T follicular helper cell (primary cell): Measurements from ENCODE around the gene MLXIP.
"Not testable (repeated sequence)": the region's sequence is repeated elsewhere in the genome, so short reads cannot be mapped to it uniquely, and the experiment has no call there.

Experiments used
- DNase-seq: peaks from one replicate; pipeline ENCODE4 v3.0.0-alpha.2; 2020; ENCODE audit warnings: low read depth

Gene MLXIP

DNA sequence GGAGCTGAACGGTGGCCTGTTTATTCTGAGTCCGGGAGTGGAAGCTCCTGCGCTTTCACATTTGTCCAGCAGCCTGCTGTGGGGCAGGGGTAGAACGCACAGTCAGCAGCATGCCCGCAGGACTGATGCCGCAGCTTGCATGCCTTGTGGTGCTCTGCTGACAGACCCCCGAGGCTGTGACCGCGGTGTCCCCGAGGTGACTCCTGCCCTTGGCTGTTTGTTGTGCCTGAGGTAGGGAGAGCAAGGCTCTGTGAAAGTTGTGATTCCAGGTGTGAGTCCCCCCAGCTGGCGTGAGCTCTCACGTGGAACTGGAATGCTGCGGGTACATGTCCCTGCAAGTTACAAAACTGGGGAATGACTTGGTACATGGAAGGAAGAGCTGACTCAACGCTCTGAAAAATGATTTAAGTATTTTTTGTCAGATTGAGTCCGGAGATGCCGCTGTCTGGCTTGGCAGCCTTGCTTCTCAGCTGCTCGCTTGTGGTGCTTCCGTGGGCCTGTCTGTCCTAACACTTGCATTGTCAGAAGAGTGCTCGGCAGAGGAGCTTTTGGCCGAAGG, 18.1 kb downstream of the MLXIP start:
- no peak for DNase-seq

DNA sequence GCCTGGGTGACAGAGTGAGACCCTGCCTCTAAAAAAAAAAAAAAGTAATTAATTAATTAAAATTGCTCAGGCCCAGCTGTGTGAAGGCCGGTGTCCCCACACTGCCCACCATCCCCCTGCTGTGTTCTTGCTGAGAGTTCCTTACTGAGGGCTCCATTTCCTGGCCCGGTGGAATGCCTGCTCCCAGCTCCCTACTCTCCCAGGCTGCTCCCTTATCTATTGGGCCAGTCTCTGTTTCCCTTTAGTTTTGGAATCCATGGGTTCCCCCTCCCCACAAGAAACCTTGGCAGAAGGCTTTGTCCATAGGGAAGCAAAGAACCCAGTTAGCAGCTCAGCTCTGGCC, 19.0 kb downstream of the MLXIP start:
- DNase-seq = no peak

DNA sequence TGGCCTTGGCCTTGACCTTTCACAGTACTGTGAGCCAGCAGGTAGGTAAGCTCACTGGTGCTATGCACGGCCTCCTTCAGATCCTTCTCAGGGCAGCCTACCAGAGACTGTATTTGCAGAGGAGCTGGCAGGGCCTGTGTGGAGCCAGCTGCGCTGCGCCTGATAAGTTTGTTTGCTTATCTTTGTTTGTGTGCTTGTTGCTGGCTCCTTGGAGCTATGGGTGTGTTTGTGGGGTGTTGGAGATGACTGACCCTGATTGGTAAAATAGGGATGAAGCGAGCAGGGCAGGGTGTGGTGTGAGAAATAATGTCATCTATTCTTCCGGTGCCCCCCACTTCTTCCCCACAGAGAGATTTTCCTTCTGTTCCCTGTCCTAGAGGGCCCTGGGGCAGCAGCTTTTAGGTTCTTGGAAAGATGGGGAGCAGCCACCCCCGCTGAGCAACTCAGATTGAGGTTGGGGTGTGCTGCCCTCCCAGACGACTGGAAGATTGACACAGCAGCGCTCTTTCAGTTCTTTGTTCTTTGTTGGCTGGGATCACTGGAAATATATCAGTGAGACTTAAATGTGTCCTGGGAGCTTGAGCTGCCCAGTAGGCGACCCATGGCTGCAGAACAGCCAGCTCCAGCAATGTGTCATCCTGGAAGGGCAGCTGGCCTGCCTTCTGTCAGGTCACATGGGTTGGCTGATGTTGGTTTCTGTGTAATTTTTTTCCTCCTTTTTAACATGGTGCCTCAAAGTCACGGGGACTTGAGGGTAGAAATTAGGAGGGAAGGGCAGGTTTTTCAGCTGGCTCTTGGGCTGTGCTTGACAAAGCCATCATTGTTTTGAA, 19.6 kb downstream of the MLXIP start:
- DNase-seq = no peak

DNA sequence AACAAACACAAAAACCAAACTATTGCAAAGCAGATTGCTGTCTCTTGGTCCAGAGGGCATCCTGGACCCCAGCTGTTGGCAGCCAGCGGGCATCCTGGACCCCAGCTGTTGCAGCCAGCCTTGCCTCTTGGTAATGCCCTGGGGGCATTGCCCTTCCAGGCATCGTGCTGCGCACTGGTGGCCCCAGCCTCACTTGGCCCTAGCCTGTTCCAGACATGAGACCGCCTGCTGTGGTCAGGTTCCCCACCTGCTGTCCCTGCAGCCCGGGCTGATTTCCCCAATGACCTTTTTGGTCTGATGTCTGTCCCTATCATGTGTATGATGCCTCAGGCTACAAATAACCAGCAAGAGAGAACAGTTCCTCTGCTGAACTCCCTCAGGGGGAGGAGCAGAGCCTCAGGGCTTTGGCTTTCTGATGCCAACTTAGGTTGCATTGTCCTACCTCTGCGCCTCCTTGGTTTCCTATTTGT, 20.8 kb downstream of the MLXIP start:
- DNase-seq = no peak

DNA sequence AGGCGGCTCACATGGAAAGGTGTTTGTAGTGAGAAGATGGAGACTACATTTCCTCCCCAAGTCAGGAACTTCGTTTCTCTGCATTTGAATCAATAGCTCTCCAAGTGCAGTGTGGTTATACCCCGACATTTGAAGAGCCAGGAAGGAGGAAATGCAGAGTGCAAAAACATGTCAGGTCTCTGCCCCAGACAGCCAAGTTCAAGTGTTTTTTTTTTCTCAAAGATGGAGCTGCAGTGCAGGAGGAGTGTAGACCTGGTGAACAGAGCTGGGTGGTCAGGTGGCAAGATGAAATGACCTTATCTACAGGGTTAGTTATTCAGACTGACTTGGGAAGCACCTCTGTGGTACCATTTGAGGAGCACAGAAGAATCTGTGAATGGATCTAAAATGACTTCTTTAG, 21.3 kb downstream of the MLXIP start:
- DNase-seq = no peak

DNA sequence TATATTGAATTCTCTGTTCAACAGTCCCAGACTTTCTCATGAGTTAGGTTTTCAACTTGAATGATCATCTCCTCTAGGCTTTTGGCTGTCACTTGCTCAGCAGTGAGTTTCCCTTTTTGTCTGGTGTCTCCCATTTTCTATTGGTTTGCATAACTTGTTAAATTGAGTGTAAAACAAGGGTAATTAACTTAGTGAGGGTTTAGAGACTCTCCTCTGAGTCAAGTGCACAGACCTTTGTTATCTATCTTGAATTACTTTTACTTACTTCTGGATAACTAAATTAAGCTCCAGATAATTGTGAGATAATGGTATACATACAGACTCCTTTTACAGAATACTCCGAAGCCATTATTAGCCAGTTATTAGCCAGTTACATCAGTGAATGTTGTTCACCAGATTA, 22.0 kb downstream of the MLXIP start:
- DNase-seq = no peak

DNA sequence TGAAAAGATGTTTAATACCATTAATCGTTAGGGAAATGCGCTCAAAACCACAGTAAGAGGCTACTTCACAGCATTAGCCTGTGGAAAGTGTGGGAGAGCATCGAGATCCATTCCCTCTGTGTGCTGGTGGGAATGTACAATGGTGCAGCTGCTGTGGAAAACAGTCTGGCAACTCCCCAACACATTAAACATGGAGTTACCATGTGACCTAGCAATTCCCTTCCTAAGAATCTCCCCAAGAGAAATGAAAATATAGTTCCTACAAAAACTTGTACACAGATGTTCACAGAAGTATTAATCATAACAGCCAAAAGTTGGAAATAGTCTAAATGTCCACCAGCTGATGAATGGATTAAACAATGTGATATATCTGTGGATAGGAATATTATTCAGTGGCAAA, 23.8 kb downstream of the MLXIP start:
- DNase-seq = no peak

DNA sequence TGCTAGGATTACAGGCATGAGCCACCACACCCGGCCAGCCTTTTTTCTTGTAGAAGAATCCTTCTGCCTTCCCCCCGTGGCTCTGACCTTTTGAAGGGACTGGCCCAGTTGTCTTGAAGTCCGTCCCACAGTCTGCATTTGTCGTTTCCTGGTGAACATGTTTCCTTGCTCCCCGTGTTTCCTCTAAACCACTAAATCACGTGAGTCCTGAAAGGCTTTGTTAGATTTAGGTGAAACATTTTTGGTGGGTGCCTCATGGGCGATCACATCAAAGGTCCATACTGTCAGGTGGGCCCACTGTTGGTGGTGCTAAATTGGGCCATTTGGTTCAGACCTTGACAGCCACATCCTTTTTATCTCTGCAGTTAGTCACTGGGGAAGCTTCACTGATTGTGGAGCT, 26.3 kb downstream of the MLXIP start:
- DNase-seq = no peak

DNA sequence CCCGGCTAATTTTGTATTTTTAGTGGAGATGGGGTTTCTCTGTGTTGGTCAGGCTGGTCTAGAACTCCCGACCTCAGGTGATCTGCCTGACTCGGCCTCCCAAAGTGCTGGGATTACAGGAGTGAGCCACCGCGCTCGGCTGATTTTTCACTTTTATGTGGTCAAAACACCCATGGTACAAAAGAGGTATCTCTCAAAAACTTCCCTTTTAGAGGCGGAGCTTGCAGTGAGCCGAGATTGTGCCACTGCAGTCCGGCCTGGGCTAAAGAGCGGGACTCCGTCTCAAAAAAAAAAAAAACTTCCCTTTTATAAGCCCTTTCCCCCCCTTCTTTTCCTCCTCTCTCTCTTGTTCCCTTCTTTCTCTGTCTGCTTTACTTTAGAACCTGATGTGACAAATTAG, 26.9 kb downstream of the MLXIP start:
- DNase-seq = not testable (repeated sequence)

DNA sequence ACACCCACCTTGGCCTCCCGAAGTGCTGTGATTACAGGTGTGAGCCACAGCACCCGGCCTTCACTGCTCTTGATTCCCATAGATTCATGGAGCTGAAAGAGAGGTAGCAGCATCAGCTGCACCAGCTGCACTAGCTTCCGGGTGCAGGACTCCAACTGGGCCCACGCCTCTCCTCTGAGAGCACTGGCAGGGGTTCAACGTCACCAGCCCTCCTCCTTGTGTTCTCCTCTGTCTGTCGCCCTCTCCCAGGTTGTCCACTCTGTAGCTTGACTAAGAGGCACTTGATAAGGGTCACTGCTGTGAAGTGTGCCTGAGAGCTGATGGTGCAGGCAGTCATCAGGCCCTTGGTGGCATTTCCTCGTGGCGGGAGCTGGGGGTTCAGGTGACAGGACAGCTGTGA, 28.3 kb downstream of the MLXIP start:
- DNase-seq = no peak

DNA sequence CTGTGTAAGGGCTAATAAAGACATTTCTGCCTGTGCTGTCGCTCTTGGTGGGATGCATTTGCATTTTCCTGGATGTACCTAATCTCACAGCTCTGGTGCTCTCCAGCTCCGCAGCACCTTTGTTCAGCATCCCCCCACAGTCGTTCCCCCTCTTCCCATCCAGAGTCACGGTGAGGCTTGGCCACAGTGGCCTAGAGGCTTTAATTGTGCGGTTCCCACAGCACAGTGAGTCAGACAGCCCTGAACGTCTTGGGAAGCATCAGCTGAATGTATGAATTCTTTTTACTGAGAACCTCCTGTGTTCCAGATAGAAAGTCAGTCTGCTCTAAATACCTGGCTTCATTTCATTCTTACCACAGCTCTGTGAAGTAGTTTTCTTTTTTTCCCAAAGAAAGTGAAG, 28.7 kb downstream of the MLXIP start:
- DNase-seq = no peak

DNA sequence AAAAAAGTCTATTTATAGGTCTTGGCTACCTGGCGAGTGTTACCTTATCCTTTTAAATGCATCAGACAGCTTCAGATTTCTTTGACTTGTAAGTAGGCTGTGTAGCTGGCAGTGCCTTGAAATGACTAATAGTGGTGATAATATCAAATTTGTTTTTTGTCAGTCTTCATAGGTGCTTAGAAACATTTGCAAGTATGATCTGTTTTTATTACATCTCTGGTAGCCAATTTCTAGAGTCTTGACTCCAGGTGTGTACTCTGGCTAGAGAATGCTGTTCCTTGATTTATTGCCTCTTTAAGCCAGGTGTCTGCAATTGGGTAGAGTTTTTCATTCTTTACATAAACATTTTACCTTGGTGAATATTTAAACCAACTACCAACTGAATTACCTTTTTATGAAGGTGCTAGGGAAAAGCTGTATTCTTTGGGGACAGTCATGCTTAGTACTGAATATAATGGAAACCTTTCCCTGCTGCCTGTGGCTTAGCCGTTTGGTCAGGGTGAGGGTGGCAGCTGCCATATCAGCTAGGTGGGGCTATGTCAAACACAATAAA, 32.6 kb downstream of the MLXIP start:
- no peak for DNase-seq

DNA sequence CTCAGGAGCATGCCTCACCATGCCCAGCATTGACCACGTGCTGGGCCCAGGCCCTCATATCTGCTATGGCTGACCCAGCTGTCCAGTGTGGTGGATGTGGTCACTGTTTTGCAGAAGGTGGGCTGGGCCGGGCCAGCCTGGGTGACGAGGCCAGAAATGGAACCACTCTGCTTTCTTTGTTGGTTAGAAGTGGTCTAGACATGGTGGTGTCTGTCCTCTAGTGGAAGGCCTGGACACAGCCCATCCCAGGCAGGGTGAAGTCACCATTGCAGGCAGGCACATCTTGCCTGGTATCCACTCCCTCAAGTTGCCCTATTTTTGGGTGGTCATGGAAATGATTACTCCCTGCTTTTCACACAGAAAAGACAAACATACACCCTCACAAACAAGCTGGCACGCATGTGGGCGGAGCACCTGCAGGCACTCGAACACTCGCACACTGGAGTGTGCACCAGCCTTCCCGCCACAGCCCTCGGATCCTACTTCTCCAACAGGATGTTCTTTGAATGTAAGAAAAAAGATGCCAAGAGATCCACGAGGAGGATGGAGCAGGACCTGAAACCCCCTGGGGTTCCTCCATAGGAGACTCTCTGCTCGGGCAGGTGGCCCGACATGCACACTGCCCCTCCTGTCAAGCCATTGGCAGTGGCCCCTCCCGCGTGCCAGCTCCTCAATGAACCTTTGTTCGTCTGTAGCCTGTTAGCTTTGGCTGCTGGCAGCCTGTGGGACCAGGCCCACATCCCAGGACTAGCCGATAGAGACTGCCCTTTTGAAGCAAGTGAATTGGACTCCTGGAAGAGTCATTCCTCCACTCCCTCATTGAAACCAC, 38.4 kb downstream of the MLXIP start:
- DNase-seq = no peak

DNA sequence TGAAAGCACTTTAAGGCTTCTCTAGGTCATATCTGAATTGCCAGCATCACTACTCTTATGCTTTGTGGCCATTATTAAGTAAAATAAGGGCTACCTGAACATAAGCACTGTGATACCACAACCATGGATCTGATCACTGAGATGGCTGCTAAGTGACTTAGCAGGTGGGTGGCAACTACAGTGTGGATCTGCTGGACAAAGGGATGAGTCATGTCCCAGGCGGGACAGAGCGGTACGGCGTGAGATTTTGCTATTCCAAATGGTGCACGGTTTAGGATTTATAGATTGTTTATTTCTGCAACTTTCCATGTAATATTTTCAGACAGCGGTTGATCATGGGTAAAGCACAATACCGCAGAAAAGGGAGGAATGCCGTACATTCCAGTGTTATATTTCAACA, 39.4 kb downstream of the MLXIP start:
- DNase-seq = no peak

DNA sequence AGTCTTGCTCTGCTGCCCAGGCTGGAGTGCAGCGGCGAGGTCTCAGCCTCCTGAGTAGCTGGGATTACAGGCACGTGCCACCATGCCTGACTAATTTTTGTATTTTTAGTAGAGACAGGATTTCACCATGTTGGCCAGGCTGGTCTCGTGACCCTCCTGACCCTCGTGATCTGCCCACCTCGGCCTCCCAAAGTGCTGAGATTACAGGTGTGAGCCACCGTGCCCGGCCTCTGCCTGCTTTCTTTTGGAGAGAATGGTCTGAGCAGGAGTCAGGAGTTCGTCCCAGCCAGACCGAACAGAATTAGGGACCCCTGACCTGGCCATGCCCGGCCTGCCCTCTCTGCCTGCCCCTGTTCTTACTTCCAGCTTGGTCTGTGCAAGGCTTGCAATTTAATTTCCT, 42.8 kb downstream of the MLXIP start:
- not testable (repeated sequence) for DNase-seq

DNA sequence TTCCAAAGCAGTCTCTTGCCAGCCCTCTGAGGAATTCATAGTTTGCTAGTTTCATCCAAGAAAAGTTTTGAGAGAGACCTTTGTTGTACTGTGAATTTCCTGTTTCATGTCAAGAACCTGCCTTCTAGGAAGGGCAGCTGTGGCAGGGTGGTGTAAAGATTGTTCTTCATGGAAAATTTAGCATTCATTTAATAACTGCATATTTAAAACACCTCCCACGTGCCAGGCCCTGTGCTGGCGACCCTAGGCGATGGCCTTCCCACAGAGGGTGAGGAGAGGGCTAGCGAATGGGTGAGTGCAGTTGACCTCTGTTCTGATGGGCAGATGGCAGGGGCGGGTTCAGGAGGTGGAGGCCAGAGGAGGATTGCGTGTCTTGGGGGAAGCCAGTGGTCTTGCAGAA, 43.2 kb downstream of the MLXIP start:
- no peak for DNase-seq

DNA sequence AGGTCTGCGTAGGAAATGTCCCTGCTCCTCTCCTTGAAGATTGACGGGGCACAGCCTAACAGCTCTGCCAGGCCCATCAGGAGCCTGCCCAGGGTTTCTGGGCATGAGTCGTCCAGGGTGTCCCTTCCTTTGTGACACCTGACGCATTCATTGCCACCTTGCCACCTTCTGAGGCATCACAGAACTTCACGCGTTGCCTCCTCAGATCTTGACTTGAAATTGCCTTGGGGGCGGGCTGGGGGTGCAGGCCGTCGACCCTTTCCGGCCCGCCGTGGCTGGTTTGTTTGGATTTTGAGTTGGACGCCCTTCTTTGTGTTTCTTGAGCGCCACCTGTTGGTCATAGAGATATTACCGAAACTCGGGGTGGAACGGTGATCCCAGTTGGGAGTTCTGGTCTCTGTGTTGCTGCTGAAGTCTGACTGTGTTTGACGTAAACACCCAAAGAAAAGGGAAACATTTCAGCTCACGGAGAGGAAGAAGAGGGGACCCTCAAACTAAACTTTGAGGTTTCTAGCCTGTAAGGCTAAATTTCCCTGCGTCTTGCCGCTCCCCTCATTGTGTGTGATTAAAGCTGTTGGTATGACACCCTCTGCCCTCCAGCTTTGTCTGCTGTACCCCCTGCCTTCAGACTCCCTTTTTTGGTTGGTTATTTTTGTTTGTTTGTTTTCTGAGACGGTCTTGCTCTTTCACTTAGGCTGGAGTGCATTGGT, 44.6 kb downstream of the MLXIP start:
- peak; percentile 59 for DNase-seq

DNA sequence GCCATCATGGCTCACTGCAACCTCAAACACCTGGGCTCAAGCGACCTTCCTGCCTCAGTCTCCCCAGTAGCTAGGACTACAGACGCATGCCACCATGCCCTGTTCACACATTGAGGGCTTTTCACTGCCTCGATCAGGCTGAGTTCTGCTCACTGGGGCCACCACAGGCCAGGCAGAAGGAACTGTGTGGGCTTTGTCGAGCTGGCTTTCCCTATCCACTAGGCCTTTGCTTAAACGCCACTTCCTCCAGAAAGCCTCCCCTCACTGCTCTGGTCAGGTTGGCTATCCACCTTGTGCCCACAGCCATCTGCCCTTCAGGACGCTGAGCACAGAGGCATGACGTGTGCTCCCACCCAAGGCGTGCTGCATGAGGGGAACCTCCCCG, 45.2 kb downstream of the MLXIP start:
- DNase-seq = no peak

DNA sequence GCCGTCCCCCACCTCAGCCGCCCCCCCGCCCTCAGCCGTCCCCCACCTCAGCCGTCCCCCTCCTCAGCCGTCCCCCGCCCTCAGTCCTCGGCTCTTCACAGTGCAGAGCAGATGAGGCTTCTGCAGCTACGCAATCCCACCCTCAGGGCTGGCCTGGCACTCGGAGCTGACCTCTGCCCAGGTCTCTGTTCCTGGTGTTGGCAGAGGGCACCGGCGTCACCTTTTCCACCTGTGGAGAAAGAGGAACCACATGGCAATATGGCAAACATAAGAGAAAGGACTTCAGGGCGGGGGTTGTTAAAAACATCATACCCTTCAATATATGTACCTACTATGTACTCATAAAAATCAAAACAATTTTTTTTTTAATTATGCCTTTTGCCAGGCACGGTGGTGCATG, 45.8 kb downstream of the MLXIP start:
- no peak for DNase-seq

DNA sequence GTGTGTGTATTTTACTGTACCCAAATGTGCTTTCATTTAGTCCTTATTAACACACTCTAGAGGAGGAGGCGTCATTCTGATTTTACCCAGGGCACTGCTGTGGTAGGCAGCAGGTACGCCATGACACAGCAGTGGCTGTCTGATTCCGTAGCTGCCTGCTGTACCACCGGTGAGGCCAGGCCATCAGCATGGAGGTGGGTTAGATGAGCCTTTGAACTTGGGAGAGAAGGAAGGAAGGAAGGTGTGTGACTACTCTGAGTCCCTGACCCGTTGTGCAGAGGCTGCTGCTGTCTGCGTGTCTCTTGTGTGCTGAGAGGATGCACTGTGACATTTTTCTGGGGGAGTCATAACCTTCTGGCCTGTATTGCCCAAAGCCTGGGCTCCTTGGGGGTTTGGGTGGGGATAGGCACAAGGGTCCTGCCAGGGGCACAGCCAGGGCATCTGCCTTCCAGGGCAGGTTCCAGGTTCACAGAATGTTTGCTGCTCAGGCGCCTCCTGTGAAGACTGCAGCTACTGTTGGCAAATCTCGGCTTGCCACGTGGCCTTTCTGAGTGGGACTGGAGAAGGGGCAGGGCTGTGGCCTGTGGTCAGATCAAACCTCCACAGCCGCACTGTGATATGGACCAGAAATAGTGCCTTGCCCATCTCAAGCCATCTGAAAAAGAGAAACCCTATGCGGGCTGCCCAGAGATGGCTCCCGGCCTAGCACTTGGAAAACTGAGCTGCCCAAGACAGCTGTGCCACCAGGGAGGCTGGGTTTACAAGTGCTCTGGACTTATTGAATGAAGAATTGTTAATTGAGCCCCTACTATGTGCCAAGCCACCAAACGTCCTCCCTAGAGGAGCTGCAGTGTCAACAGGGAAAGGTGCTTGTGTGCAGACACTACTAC, 47.1 kb downstream of the MLXIP start:
- no peak for DNase-seq

DNA sequence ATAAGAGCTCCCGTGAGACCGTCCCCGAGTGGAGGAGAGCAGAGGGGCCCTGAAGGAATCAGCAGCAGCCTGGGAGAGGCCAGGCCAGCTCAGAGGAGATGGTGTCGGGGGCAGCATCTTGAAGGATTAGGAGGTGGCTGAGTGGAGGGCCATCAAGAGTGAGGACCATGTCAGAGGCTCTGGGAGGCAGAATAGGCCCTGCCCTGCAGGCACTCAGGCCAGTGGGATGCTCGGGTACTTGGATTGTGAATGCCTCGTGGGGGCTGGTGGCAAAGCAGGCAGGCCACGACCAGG, 47.7 kb downstream of the MLXIP start:
- DNase-seq = no peak
